IPS DF 19.7 (cell line): ENCODE data around the gene CDSN.
"Not testable (repeated sequence)": the region's sequence is repeated elsewhere in the genome, so short reads cannot be mapped to it uniquely, and the experiment has no call there.

Experiments used
- DNase-seq: peaks from one replicate; pipeline ENCODE4 v3.0.0-alpha.2; 2013; ENCODE audit warnings: low read depth, low spot score

CDSN gene

GRCh38 chr6:31120151-31120915, at the start of gene CDSN:
TSS of gene CDSN (minus strand) at chr6:31120446. CDS start at chr6:31120419, 27 bp downstream.
- DNase-seq = no peak

DNA sequence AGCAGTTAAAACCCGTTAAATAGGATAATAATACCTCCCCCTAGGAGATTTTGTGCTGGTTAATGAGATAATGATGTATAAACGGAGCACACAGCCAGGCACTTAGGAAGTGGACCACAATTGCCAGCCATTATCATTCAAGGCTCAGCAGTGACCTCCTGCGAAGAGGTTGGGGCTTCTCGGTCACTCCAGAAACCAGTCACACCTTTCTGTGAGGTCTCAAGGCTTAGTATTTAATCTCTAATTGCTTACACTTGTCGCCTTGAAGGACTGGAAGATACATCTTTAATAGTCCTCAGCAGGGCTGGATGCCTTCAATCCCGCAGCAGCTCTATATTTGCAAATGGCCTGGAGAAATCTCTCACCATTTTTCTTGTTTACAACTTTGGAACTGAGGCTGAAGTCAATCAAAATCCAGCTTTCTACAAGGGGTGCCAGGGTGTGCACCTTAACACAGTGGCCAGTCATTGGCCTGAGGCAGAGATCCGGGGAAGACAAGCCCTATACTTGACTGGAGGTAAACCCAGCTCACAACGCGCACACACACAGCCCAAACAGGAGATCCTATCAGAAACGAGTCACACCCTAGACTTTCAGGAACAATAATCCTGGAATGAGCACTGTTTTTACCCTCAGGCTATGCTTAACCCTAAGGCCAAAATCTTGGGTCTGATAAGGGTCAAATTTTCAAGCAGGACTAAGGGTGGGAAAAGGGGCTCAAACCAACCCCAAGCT, 49.0 kb upstream of the CDSN start:
- no peak for DNase-seq

DNA sequence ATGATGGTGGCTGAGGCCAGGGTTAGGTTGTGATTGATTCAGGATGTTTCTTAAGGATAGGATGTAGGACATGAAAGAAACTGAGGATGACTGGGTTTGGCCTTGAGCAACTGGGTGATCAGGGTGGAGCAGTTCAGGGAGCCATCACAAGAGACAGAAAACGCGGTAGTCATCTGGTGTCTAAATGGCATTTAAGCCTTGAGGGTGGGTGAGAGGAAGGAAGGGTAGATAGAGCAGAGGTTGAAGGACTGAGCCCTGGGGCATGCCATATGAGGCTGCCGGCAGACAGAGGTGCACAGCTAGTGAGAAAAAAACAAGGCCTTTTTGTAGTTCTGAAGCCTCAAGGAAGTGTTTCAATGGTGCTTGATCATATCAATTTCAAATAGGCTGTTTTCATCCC, 48.4 kb upstream of the CDSN start:
- DNase-seq = no peak

DNA sequence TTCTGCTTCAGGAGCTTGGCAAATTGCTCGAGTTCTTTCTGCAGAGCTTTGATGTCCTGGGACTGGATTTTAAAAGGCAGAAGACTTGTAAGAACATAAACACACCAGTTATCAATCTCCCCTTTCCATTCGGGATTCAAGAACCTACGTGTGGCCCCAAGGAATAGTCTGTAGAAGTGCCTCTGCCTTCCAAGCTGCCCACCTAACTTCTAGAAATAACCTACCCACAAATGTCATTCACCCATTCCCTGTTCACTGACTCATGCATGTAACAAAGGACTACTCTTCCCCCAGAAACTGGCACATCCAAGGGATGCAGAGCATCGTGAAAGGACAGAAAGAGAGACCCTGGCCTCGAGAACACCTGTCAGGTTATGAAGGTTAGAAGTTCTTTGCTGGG, 45.7 kb upstream of the CDSN start:
- DNase-seq = no peak

GRCh38 chr6:31165064-31165832, 45.0 kb upstream of the CDSN start:
- DNase-seq = not testable (repeated sequence)

DNA sequence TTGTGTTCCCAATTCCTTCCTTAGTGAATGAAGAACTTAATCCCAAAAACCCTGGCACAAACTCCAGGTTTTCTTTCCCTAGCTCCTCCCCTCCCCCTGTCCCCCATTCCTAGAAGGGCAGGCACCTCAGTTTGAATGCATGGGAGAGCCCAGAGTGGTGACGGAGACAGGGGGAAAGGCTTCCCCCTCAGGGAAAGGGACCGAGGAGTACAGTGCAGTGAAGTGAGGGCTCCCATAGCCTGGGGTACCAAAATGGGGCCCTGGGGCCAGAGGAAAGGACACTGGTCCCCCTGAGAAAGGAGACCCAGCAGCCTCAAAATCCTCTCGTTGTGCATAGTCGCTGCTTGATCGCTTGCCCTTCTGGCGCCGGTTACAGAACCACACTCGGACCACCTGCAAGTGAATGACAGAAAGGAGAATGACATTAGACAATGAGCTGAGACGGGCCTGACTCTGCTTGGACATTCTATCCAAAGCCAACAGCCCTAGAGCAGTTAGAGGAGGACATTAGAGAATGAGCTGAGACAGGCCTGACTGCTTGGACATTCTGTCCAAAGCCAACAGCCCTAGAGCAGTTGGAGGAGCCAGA, 44.3 kb upstream of the CDSN start:
- DNase-seq = not testable (repeated sequence)

DNA sequence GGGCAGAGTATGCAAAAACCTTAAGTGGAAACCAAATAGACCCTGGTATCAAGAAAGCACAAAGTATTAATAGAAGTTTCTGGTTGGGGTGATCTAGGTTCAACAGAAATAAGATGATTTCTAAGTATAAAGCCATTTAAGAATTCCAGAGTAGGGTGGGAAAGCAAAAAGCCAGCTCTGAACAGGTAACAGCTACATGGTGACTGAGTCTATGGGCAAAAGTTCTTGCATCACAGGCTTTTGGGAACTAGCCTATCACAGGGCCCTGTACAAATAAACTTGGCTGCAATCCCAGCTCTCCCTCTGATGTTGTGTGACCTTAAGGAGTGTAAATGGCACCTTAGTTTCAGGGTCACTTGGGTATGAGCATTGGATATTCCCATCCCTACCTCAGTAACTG, 43.7 kb upstream of the CDSN start:
- DNase-seq = no peak

GRCh38 chr6:31162463-31163165, 42.4 kb upstream of the CDSN start:
- no peak for DNase-seq

GRCh38 chr6:31161216-31162126, 41.2 kb upstream of the CDSN start:
- no peak for DNase-seq

DNA sequence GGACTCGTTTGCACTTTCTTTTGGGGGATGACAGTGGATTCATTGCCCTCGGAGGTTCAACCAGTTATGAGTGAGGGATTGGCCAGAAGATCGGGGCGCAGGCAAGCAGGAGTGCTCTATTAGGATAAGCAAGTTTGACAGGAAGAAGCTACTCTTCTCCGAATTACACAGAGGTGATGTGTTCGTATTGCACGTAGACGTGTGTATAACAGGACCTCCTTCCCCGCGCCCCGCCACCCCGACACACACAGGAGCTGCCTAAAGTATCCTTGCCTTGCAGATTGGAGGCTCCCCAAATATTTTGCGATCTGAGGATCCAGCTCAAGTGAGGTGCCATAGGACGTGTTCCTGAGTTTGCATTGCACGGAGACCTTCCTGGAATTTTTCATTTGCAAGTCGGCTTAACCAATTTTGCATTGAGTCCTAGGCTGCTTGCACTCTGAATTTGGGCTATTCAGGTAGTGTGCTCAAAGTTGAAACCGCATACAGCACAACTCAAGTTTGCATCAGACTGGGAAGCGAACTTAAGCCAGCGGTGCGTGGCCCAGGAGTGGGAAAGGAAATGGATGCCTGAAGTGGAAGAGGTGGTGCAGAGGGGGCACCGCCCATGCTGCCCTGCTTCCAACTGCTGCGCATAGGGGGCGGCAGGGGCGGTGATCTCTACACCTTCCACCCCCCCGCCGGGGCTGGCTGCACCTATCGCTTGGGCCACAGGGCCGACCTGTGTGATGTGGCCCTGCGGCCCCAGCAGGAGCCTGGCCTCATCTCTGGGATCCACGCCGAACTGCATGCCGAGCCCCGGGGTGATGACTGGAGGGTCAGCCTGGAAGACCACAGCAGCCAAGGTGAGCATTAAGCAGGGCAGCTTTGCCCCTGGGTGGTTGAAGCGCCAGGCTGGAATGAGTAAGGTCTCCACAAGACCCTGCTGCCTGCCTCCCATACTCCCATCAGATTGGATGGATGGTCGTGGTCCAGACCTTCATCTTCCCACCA, 38.9 kb upstream of the CDSN start:
- DNase-seq = no peak

DNA sequence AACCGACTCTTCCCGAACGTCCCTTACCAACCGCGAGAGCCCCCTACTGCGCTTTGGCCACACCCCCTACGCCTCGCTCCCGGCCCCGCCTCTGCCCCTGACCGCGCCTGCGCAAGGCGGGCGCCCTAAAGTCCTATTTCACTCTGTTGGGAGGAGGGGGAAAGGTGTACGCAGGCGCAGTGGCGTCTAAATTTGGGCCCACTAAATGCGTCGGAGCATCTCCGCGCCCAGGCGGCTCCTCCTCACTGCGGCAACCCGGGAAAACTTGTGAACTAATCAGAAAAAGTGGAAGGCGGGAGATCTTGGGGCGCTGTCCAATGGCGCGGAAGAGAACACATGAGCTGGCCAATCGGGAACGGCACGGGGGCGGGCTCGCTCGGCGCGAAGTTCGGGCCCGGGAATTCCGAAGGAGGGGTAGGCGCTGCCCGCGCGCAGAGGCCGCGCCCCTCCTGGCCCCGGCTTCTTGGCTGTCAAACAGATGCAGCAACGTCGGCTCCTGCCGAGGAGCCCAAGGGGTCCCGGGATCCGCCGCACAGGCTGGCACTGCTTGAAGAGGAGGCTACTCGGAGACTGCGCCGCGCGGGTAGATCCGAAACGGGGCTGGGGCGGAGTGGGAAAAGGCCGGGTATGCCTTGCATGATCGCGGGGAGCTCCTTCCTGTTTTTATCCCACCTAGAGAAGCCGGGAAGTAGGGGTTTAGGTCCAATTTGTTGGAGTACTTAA, 38.1 kb upstream of the CDSN start, which contains the start of gene TCF19:
TCF19 (plus strand) TSS at position 450 of the 723 bp plus-strand sequence. CDS start 881 bp downstream, outside the sequence.
- DNase-seq = no peak

DNA sequence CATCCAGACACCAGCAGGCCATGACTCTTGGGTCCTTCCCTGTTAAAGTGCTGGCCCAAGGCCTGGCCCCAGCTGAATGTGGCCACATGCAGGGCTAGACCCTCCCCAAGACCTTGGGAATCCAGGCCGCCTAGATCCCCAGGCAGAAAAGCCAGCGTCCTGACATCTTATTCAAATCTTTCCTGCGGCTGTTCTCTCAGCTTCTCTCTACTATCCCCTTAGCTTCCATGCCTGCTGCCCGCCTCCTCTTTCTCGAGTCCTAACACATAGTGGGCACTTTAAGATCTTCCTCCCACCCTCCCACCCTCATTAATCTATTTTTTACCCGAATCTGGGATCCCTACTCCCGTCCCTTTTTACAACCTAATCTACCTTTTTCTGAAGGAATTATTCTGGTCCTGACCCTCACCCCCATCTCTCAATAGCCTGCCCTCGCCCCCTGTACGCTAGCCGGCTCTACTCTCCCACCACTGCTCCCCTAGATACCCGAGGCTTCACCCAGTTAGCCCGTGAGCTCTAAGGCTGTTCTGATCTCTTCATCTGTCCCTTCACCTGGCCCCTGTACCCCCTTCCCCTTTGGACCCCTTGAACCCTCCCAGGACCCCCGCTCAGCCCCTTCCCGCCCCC, 37.4 kb upstream of the CDSN start, which contains the start of gene CCHCR1:
CCHCR1 (minus strand) TSS at position 290 of the 627 bp plus-strand sequence; CDS start at position 88, 202 bp downstream.
- DNase-seq = no peak

DNA sequence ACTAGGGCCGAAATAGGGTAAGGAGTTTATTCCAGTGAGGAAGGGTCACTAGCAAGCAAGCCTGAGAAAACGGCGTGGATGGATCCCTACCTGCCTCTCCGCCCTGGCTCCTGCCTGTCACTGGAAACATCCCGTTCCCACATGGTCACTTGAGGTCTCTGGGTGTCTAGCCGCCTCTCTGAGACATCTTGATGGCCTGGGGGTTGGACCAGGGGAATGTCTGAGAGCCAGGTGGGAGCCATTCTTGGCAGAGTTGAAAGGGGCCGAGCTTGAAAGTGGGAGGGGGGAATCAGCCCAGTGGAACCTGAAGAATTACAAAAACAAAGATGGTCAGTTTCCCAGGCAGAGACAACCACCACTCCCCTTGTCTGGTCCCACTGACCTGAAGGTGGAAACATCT, 36.4 kb upstream of the CDSN start:
- no peak for DNase-seq

GRCh38 chr6:31154436-31154835, 34.2 kb upstream of the CDSN start:
- no peak for DNase-seq

DNA sequence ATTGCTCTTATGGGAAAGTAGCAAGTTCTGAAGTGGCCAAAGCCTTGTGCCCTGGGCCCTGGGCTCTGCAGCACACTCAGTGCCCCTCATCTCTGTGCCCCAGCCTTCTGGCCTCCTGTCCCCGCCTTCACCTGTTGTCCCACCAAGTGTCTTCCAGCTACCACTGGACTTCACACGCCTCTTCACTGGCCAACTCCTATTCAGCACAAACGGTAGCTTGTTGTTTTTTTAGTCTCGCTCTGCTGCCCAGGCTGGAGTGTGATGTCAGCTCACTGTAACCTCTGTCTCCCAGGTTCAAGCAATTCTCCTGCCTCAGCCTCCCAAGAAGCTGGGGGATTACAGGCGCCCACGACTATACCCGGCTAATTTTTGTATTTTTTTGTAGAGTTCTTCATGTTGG, 32.5 kb upstream of the CDSN start:
- no peak for DNase-seq

DNA sequence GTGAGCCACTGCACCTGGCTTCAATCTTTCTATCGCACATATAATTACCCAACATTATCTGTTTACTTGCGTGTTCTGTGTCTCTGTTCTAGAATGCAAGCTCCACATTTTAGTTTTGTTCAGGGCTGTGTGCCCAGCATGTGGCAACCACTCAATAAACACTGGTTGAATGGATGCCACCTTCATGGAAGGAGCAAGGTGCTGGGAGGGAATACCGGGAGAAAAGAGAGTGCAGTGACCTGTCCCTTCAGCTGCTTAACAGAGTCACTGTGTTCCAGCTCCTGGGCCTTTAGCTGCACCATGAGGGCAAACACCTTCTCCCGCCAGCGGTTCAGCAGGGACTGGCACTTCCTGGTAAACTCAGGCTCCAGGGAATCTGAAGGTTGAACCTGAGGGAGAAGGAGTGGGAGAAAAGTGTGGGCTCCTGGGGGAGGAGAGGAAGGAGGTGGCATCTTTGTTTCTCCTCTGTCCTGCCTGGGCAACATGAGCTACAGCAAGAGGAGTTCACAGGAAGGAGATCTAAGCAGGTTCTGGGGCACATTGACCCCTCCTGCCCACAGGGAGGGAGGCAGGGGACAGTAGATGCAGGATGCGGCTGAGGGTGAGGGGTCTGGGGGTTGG, 29.7 kb upstream of the CDSN start:
- no peak for DNase-seq

DNA sequence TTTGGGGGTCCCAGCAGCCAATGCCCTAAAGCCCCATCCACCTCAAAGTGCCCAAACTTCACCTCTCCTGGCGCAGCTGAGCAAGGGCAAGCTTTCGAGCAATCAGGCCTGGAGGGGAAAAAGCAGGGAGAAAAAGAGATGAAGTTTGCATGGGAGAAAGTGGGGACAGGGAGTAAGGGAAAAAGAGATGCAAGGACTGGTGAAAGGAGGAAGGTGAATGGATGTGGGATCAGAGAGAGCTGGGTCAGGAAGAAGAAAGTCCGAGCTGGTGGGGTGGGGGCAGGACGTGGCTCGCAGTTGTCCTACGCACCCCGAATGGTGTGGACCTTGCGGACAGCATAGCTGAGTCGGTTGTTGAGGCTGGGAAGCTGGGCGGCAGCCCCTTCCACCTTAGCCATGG, 25.1 kb upstream of the CDSN start:
- DNase-seq = no peak
